Mesenchymal stem cell (in vitro differentiated cells and primary cell): ENCODE results near the gene KIFC3.
A peak's percentile ranks its signal among the peaks of the same experiment; 100 is the strongest.

Experiments used
- DNase-seq: peaks from one replicate; pipeline ENCODE4 v3.0.0-alpha.2; 2013
- H2AFZ ChIP-seq: one replicate; pipeline ENCODE4 v1.6.1; 2013; ENCODE audit warnings: low read depth, mild to moderate bottlenecking, control low read depth, inconsistent platforms, low read length, moderate library complexity
- H2AK5ac ChIP-seq: 2 replicates; pipeline ENCODE4 v1.6.1; 2013; ENCODE audit warnings: low read length, moderate library complexity, mild to moderate bottlenecking, inconsistent platforms; ENCODE audit not compliant: severe bottlenecking
- H2BK120ac ChIP-seq: one replicate; pipeline ENCODE4 v1.6.1; 2013; ENCODE audit warnings: low read depth, mild to moderate bottlenecking, inconsistent platforms, low read length, moderate library complexity
- H2BK12ac ChIP-seq, 2 experiments: one replicate each; pipeline ENCODE4 v1.6.1; 2013; ENCODE audit warnings: inconsistent platforms in 2 of 2, low read length in 2 of 2, mild to moderate bottlenecking in 2 of 2, moderate library complexity in 2 of 2, control low read depth in 1 of 2
- H2BK15ac ChIP-seq: one replicate; pipeline ENCODE4 v1.6.1; 2013; ENCODE audit warnings: mild to moderate bottlenecking, low read depth, inconsistent platforms; ENCODE audit not compliant: poor library complexity, severe bottlenecking
- H2BK5ac ChIP-seq: 2 replicates; pipeline ENCODE4 v1.6.1; 2013; ENCODE audit warnings: low read depth, mild to moderate bottlenecking, low read length, control low read depth, inconsistent platforms; ENCODE audit not compliant: poor library complexity, severe bottlenecking
- H3K14ac ChIP-seq, 2 experiments: one replicate each; pipeline ENCODE4 v1.6.1; 2013; ENCODE audit warnings: inconsistent platforms in 2 of 2, low read length in 2 of 2, control low read depth in 1 of 2, mild to moderate bottlenecking in 1 of 2, moderate library complexity in 1 of 2
- H3K18ac ChIP-seq, 2 experiments: one replicate each; pipeline ENCODE4 v1.6.1; 2013; ENCODE audit warnings: inconsistent platforms in 2 of 2, low read length in 2 of 2, control low read depth in 1 of 2, low read depth in 1 of 2, mild to moderate bottlenecking in 1 of 2
- H3K23ac ChIP-seq, 2 experiments: one replicate each; pipeline ENCODE4 v1.6.1; 2013; ENCODE audit warnings: inconsistent platforms in 2 of 2, low read length in 2 of 2, mild to moderate bottlenecking in 2 of 2, moderate library complexity in 2 of 2, control low read depth in 1 of 2
- H3K27ac ChIP-seq: 2 replicates; pipeline ENCODE4 v1.5.1; 2013; ENCODE audit warnings: mild to moderate bottlenecking, moderate library complexity, low read length, control low read depth, inconsistent platforms; ENCODE audit not compliant: poor library complexity, severe bottlenecking
- H3K27me3 ChIP-seq, 2 experiments: 2 replicates each; pipeline versions ENCODE4 v1.6.1 to v1.7.0; 2013; ENCODE audit warnings: low read length in 2 of 2, mild to moderate bottlenecking in 2 of 2, moderate library complexity in 2 of 2, control low read depth in 1 of 2, inconsistent platforms in 1 of 2; ENCODE audit not compliant: control insufficient read depth in 1 of 2, insufficient read depth in 1 of 2
- H3K36me3 ChIP-seq, 2 experiments: 2 replicates each; pipeline versions ENCODE4 v1.6.1 to v1.7.0; 2013; ENCODE audit warnings: low read length in 2 of 2, control low read depth in 1 of 2, inconsistent platforms in 1 of 2, low read depth in 1 of 2, mild to moderate bottlenecking in 1 of 2; ENCODE audit not compliant: insufficient read depth in 2 of 2, control insufficient read depth in 1 of 2
- H3K4ac ChIP-seq, 2 experiments: one replicate each; pipeline ENCODE4 v1.6.1; 2013; ENCODE audit warnings: inconsistent platforms in 2 of 2, low read length in 2 of 2, mild to moderate bottlenecking in 2 of 2, moderate library complexity in 2 of 2, control low read depth in 1 of 2, low read depth in 1 of 2
- H3K4me1 ChIP-seq: 2 replicates; pipeline ENCODE4 v1.6.1; 2013; ENCODE audit warnings: low read depth, low read length, control low read depth; ENCODE audit not compliant: control insufficient read depth, insufficient read depth
- H3K4me2 ChIP-seq: 2 replicates; pipeline ENCODE4 v1.6.1; 2013; ENCODE audit warnings: low read length, mild to moderate bottlenecking, inconsistent platforms; ENCODE audit not compliant: poor library complexity, severe bottlenecking
- H3K4me3 ChIP-seq, 2 experiments: 2 replicates each; pipeline versions ENCODE4 v1.5.1 to v1.7.0; 2013; ENCODE audit warnings: low read length in 2 of 2, mild to moderate bottlenecking in 2 of 2, control low read depth in 1 of 2, low read depth in 1 of 2; ENCODE audit not compliant: insufficient read depth in 1 of 2
- H3K79me1 ChIP-seq: replicated peaks from 2 replicates; pipeline ENCODE4 v1.6.1; 2013; ENCODE audit warnings: mild to moderate bottlenecking, control low read depth, low read length, inconsistent platforms; ENCODE audit not compliant: poor library complexity, severe bottlenecking
- H3K9ac ChIP-seq: 2 replicates; pipeline ENCODE4 v1.7.0; 2013; ENCODE audit warnings: mild to moderate bottlenecking, low read length, moderate library complexity
- H3K9me3 ChIP-seq: 2 replicates; pipeline ENCODE4 v1.7.0; 2013; ENCODE audit warnings: mild to moderate bottlenecking, low read length; ENCODE audit not compliant: control insufficient read depth
- H4K8ac ChIP-seq: one replicate; pipeline ENCODE4 v1.6.1; 2013; ENCODE audit warnings: inconsistent platforms, mild to moderate bottlenecking, low read length, moderate library complexity
- H4K91ac ChIP-seq: one replicate; pipeline ENCODE4 v1.6.1; 2013; ENCODE audit warnings: mild to moderate bottlenecking, low read length, inconsistent platforms
- WGBS: methylation state at CpG from one replicate; pipeline ENCODE4 v1.1.7; 2013; ENCODE audit warnings: mixed read lengths; 5-methylcytosine and 5-hydroxymethylcytosine counted together

KIFC3 gene

GRCh38 chr16:57769541-57770145, 32.6 kb downstream of the KIFC3 start:
- no peak for DNase-seq
- no peaks in the 10 kb centered on the region for H3K9me3 ChIP-seq
- H3K9ac ChIP-seq: no peak overlapping the region
- no peak overlapping the region for H2AFZ ChIP-seq
- H3K23ac ChIP-seq: no peak overlapping the region
- no peak overlapping the region for H4K91ac ChIP-seq
- no peak overlapping the region for H2BK15ac ChIP-seq
- no peak overlapping the region for H3K18ac ChIP-seq
- H3K4me2 ChIP-seq: no peak overlapping the region
- H3K4me1 ChIP-seq: peaks cover 48% of the 10 kb centered on the region
- H4K8ac ChIP-seq: no peak overlapping the region
- WGBS: 97% methylated on average over 21 of the region's 22 CpGs
- no peak overlapping the region for H3K4ac ChIP-seq
- H3K4me3 ChIP-seq: no peak overlapping the region
- H2BK120ac ChIP-seq: no peak overlapping the region
- no peak overlapping the region for H3K27ac ChIP-seq
- no peak overlapping the region for H2AK5ac ChIP-seq
- H3K14ac ChIP-seq: no peak overlapping the region
- no peak overlapping the region for H2BK5ac ChIP-seq
- no peak overlapping the region for H2BK12ac ChIP-seq
- no peaks in the 10 kb centered on the region for H3K27me3 ChIP-seq
- H3K36me3 ChIP-seq: peaks cover 56 to 87% of the 10 kb centered on the region in 2 experiments
- H3K79me1 ChIP-seq: peaks cover 44% of the 10 kb centered on the region

GRCh38 chr16:57766714-57767348, 35.5 kb downstream of the KIFC3 start:
- no peak overlapping the region for H3K23ac ChIP-seq
- H3K79me1 ChIP-seq: peaks cover 41% of the 10 kb centered on the region
- H3K18ac ChIP-seq: no peak overlapping the region
- no peak overlapping the region for H2BK120ac ChIP-seq
- H3K36me3 ChIP-seq: peaks cover 56 to 94% of the 10 kb centered on the region in 2 experiments
- no peaks in the 10 kb centered on the region for H3K27me3 ChIP-seq
- no peak overlapping the region for H4K8ac ChIP-seq
- no peak overlapping the region for H3K14ac ChIP-seq
- 95% methylated on average over 15 of the region's 15 CpGs for WGBS
- H3K4ac ChIP-seq: no peak overlapping the region
- H3K27ac ChIP-seq: no peak overlapping the region
- H2BK5ac ChIP-seq: no peak overlapping the region
- H3K4me2 ChIP-seq: no peak overlapping the region
- no peak overlapping the region for H2AK5ac ChIP-seq
- H2BK15ac ChIP-seq: no peak overlapping the region
- H3K9ac ChIP-seq: no peak overlapping the region
- H3K4me3 ChIP-seq: no peak overlapping the region
- peaks cover 50% of the 10 kb centered on the region for H3K4me1 ChIP-seq
- H2AFZ ChIP-seq: no peak overlapping the region
- DNase-seq: no peak
- H2BK12ac ChIP-seq: no peak overlapping the region
- H4K91ac ChIP-seq: no peak overlapping the region
- H3K9me3 ChIP-seq: no peaks in the 10 kb centered on the region

GRCh38 chr16:57765160-57765728, 37.0 kb downstream of the KIFC3 start:
- Histone ChIP-seq H3K27me3 (no peaks in the 10 kb centered on the region), H2BK15ac (no peak overlapping the region), H3K18ac (peak overlapping the region in 1 of 2 experiments; percentile 76), H3K4me2 (no peak overlapping the region), H3K14ac (no peak overlapping the region), H2AK5ac (peak overlapping the region; percentile 21), H3K4ac (no peak overlapping the region), H2BK12ac (peak overlapping the region in 1 of 2 experiments; percentile 59), H3K79me1 (peaks cover 33% of the 10 kb centered on the region), H3K27ac (peak overlapping the region; percentile 8), H3K9ac (no peak overlapping the region), H4K8ac (no peak overlapping the region), H3K4me1 (peaks cover 59% of the 10 kb centered on the region), H2AFZ (no peak overlapping the region), H2BK120ac (no peak overlapping the region), H4K91ac (no peak overlapping the region), H3K36me3 (peaks cover 56 to 94% of the 10 kb centered on the region in 2 experiments), H3K4me3 (no peak overlapping the region), H3K9me3 (no peaks in the 10 kb centered on the region), H3K23ac (no peak overlapping the region), H2BK5ac (no peak overlapping the region)
- 96% methylated on average over 17 of the region's 17 CpGs for WGBS
- DNase-seq: no peak
